Natural killer cell (primary cell): ENCODE results near the gene KRTAP10-1. TPM values are rescaled to one million over a fixed set of nuclear protein-coding genes. Genes with fewer than 3 reads are reported as not detected.

Experiments used
- ATAC-seq, 3 donors: fragments of 150-1000 bp in 2 of 3; fragments of 200-7000 bp in 1 of 3; cut with Tn5 transposase; 1 replicate in 1 of 3; 2 replicates in 2 of 3; pipeline ENCODE4 v1.10.0; 2021; ENCODE audit warnings: mild to moderate bottlenecking in 2 of 3, moderate library complexity in 2 of 3
- DNase-seq, 2 donors: peaks; one replicate each; pipeline versions ENCODE4 v3.0.0 to v3.0.0-alpha.2; 2013 to 2021; ENCODE audit warnings: mixed read lengths in 1 of 2
- H3K27ac ChIP-seq: one replicate; pipeline ENCODE4 v1.5.1; 2013; ENCODE audit warnings: mild to moderate bottlenecking, low read length
- H3K27me3 ChIP-seq: one replicate; pipeline ENCODE4 v1.6.1; 2013; ENCODE audit warnings: low read length; ENCODE audit not compliant: control insufficient read depth, insufficient read depth
- H3K36me3 ChIP-seq: one replicate; pipeline ENCODE4 v1.6.1; 2013; ENCODE audit warnings: low read length; ENCODE audit not compliant: control insufficient read depth, insufficient read depth
- H3K4me1 ChIP-seq: one replicate; pipeline ENCODE4 v1.6.1; 2013; ENCODE audit warnings: low read length; ENCODE audit not compliant: control insufficient read depth, insufficient read depth
- H3K4me3 ChIP-seq: one replicate; pipeline ENCODE4 v1.5.1; 2013; ENCODE audit warnings: low read length
- H3K9me3 ChIP-seq: one replicate; pipeline ENCODE4 v1.6.1; 2013; ENCODE audit warnings: low read length; ENCODE audit not compliant: control insufficient read depth, insufficient read depth
- H3K27ac Mint-ChIP-seq, 2 donors: one replicate each; pipeline ENCODE4 v1.8.0; 2022; ENCODE audit warnings: mild to moderate bottlenecking in 2 of 2, mixed read lengths in 2 of 2, moderate library complexity in 1 of 2
- H3K27me3 Mint-ChIP-seq, 2 donors: one replicate each; pipeline ENCODE4 v1.8.0; 2022; ENCODE audit warnings: low read depth in 2 of 2, mixed read lengths in 2 of 2
- H3K36me3 Mint-ChIP-seq: one replicate; pipeline ENCODE4 v1.8.0; 2022; ENCODE audit warnings: mixed read lengths
- H3K4me1 Mint-ChIP-seq, 2 donors: one replicate each; pipeline ENCODE4 v1.8.0; 2022; ENCODE audit warnings: mixed read lengths in 2 of 2
- H3K4me3 Mint-ChIP-seq: one replicate; pipeline ENCODE4 v1.8.0; 2022; ENCODE audit warnings: mild to moderate bottlenecking, moderate library complexity, mixed read lengths
- H3K9me3 Mint-ChIP-seq, 2 donors: one replicate each; pipeline ENCODE4 v1.8.0; 2022; ENCODE audit warnings: mixed read lengths in 2 of 2
- CTCF ChIP-seq: fragments of 200-600 bp; IDR thresholded peaks from one replicate; pipeline ENCODE4 v1.8.0; 2022; ENCODE audit warnings: antibody characterized with exemption
- WGBS: methylation state at CpG from one replicate; pipeline ENCODE4 v1.1.7; 2013; ENCODE audit warnings: missing lambda C conversion rate; ENCODE audit not compliant: insufficient coverage; 5-methylcytosine and 5-hydroxymethylcytosine counted together
- intact Hi-C: fragments of 100-400 bp; cut with micrococcal nuclease; formaldehyde crosslinking; loops from one replicate; pipeline ENCODE4 v1.14.2; 2022
- total RNA-seq, 4 donors: library from RNA; stranded (reverse); fragments of 120-200 nt in 1 of 4; gene quantifications; one replicate each; pipeline versions ENCODE4 v1.2.3 to v1.2.4, GENCODE V29; 2013 to 2022

The KRTAP10-1 gene
- total RNA-seq, 3 donors from 2014 or later (not counting 1 experiment from before 2014, with no cell fraction given): not detected

- peaks cover 0 to 2% of the 10 kb centered on the region in 2 donors for H3K9me3 Mint-ChIP-seq
- DNase-seq (no peak), ATAC-seq (no peak)
- peaks cover 32 to 36% of the 10 kb centered on the region in 2 donors for H3K27me3 Mint-ChIP-seq
- peaks cover 5% of the 10 kb centered on the region for H3K36me3 Mint-ChIP-seq
- intact Hi-C loops: no loop called here
- 85% methylated on average over 15 of the region's 15 CpGs for WGBS
- H3K27me3 ChIP-seq: no peaks in the 10 kb centered on the region
- H3K27ac ChIP-seq: no peak overlapping the region
- no peak overlapping the region for H3K4me3 ChIP-seq
- H3K36me3 ChIP-seq: no peaks in the 10 kb centered on the region
- peaks cover 0 to 11% of the 10 kb centered on the region in 2 donors for H3K4me1 Mint-ChIP-seq
- H3K4me1 ChIP-seq: no peaks in the 10 kb centered on the region
- H3K4me3 Mint-ChIP-seq: no peak overlapping the region
- TF ChIP-seq CTCF: no peak
- H3K9me3 ChIP-seq: peaks cover 2% of the 10 kb centered on the region
- H3K27ac Mint-ChIP-seq: no peak overlapping the region
These were observed 33.1 kb upstream of the KRTAP10-1 start for GRCh38 chr21:44572959-44573583.

GRCh38 chr21:44571844-44572782, 32.1 kb upstream of the KRTAP10-1 start:
- Mint-ChIP-seq H3K4me1 (peaks cover 0 to 11% of the 10 kb centered on the region in 2 donors), H3K9me3 (no peaks in the 10 kb centered on the region), H3K4me3 (no peak overlapping the region), H3K27ac (no peak overlapping the region), H3K36me3 (peaks cover 5% of the 10 kb centered on the region), H3K27me3 (peaks cover 32 to 33% of the 10 kb centered on the region in 2 donors)
- Histone ChIP-seq H3K9me3 (peaks cover under 1% of the 10 kb centered on the region), H3K4me1 (no peaks in the 10 kb centered on the region), H3K27me3 (no peaks in the 10 kb centered on the region), H3K27ac (no peak overlapping the region), H3K4me3 (no peak overlapping the region), H3K36me3 (no peaks in the 10 kb centered on the region)
- ATAC-seq: no peak
- no peak for DNase-seq
- intact Hi-C loops: no loop called here
- 88% methylated on average over 40 of the region's 40 CpGs for WGBS
- no peak for TF ChIP-seq CTCF

- TF ChIP-seq CTCF: no peak
- intact Hi-C loops: no loop called here
- no peak overlapping the region for H3K27ac ChIP-seq
- H3K4me1 ChIP-seq: no peaks in the 10 kb centered on the region
- Mint-ChIP-seq H3K27me3 (peaks cover 32 to 33% of the 10 kb centered on the region in 2 donors), H3K9me3 (no peaks in the 10 kb centered on the region), H3K4me3 (no peak overlapping the region), H3K36me3 (no peaks in the 10 kb centered on the region), H3K4me1 (peaks cover 0 to 11% of the 10 kb centered on the region in 2 donors), H3K27ac (no peak overlapping the region)
- WGBS: 80% methylated on average over 4 of the region's 4 CpGs
- no peaks in the 10 kb centered on the region for H3K27me3 ChIP-seq
- ATAC-seq (no peak), DNase-seq (no peak)
- H3K4me3 ChIP-seq: no peak overlapping the region
- no peaks in the 10 kb centered on the region for H3K9me3 ChIP-seq
- H3K36me3 ChIP-seq: no peaks in the 10 kb centered on the region
These were observed 31.3 kb upstream of the KRTAP10-1 start for GRCh38 chr21:44571296-44571695.
